HG02571 (cell line): ENCODE measurements around the gene TLL1.

Source experiments
- ATAC-seq: cut with Tn5 transposase; IDR thresholded peaks from one replicate; pipeline ENCODE4 v1.9.1; 2021; ENCODE audit warnings: mild to moderate bottlenecking, moderate library complexity; ENCODE audit not compliant: unreplicated experiment

TLL1 gene

DNA sequence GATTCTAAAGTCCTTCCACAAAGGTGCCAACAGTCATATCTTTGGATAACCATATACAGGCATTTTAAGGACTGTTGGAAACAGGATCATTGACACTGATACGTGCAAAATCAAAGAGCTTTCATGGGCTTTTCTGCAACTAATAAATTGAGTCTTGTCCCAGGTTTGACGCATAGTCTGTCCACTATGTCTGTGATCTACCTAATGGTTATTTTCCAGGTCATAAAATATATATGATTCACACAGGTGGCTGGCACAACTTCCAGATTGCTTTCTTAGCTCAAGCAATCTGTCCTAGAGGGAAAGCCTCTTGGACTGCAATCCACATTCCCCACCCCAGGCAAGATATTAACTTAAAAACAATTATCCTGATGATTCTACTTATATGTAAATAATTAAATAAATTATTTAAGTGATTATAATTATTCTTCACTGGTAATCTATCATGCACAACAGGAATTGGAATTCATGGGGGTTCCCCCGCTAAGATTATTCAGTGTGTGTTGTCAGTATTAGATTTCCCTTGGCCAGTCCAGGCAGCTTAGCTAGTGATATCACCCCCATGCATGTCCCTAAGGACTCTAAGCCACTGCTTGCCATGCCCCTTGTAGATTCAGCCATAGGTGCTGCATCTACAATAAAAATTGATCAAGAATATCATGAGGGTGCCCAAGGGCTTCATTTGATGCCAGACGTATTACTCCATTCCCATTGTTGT is 97.8 kb downstream of the TLL1 start:
- no peak for ATAC-seq

GRCh38 chr4:165971446-165971845 is 98.4 kb downstream of the TLL1 start:
- no peak for ATAC-seq

GRCh38 chr4:165971933-165972332 is 98.9 kb downstream of the TLL1 start:
- no peak for ATAC-seq

GRCh38 chr4:165972747-165973146 is 99.7 kb downstream of the TLL1 start:
- no peak for ATAC-seq

DNA sequence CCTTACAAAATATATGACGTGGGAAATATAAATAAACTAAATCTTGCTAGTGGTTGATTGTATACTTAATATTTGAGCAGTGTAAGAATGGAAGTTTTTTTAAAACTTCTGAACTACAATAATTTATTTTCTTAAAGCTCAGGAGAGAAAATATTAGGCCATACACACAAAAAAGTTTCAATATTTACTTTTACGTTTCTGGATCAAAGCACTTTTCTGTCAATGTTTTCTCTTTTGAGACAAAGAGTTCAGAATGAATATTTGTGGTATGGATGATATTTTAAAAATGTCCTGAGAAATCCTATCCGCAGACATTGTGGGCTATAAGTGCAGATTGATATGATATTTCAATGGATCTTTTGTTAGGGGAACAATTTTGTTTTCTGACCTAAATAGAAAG is 109.9 kb downstream of the TLL1 start:
- no peak for ATAC-seq

- ATAC-seq, result no peak
Observed at GRCh38 chr4:165986956-165987698, 114.1 kb downstream of the TLL1 start.

DNA sequence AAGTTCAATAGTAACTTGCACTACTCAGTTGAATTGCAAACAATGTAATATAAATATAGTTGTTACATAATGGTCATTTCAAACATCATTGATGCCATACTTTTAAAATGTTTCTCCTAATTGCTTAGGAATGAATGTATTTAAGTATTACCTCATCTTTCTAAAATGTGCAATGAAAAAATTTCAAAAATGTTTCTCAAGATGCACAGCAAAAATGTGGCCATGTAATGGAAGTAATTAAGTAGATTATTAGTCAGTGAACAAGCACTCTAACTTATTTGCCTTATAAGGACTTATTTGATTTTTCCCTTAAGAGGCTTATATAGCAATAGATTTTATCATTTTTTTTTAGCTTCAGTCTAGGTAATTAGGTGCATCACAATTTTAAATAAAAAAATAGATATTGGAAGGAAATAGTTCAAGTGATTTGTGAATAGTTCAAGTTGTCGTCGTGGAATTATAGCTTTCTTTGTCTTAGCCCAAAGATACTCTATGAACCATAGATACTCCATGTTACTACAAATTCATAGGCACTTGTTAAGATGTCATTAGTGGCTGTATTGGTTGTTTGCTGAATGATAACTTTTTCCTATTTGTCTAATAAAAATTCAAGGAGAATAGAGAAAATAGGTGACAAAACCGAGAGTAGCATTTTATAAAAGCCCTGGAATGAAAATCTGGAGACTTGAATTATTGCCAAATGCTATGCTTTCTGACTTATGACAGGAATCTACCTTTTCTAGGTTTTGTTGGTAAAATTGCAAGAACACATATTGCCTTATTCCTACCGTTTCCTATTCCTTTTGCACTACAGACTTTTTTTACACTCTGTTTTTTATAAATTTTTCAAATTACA is 118.5 kb downstream of the TLL1 start:
- no peak for ATAC-seq

- ATAC-seq, result no peak
Observed at GRCh38 chr4:165992283-165992682, 119.2 kb downstream of the TLL1 start.

GRCh38 chr4:165994701-165995100 is 121.7 kb downstream of the TLL1 start:
- ATAC-seq, result no peak

GRCh38 chr4:166003811-166004210 is 130.8 kb downstream of the TLL1 start:
- no peak for ATAC-seq

GRCh38 chr4:166006217-166006616 is 133.2 kb downstream of the TLL1 start:
- ATAC-seq, result no peak

DNA sequence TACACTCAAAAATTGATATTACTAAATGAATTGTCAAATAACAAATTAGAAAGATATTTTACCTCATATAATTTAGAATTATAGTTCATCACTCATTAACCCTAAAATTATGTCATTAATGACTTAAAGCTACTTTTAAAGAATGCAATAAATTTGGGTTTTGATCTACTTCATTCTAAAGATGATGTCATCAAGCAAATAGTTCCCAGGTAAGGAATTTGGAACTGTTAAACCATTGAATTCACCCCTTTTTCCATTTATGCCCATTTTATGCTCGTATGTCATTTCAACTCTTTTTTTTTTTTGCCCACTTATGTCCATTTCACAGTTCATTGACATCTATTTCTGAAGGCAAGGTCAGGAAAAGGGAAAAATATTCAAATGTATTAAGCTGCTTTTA is 135.5 kb downstream of the TLL1 start:
- no peak for ATAC-seq

- ATAC-seq, result no peak
Observed at GRCh38 chr4:166012129-166013030, 139.3 kb downstream of the TLL1 start.

GRCh38 chr4:166014411-166014810 is 141.4 kb downstream of the TLL1 start:
- no peak for ATAC-seq

GRCh38 chr4:166017804-166018203 is 144.8 kb downstream of the TLL1 start:
- ATAC-seq, result no peak

- no peak for ATAC-seq
Observed at GRCh38 chr4:166019441-166020220, 146.6 kb downstream of the TLL1 start.

GRCh38 chr4:166021617-166022016 is 148.6 kb downstream of the TLL1 start:
- no peak for ATAC-seq

DNA sequence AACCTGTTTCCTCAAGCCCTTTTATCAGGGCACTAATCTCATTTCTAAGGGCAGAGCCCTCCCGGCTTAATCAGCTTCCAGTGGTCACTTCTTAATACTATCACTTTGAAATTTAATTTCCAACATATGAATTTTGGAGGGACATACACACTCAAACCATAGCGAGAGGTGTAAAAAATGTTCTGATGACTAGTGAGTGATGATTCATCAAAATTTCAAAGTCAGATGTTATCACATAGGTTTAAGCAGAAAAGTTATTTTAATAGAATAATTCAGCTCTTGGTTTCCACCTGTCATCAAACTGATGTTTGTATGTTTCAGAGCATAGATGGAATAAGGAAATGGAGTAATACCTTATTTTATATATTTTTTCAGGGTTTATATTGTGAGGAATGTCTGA is 161.9 kb downstream of the TLL1 start:
- ATAC-seq, result no peak

- no peak for ATAC-seq
Observed at GRCh38 chr4:166039822-166040221, 166.8 kb downstream of the TLL1 start.
